HL-60/S4 treated with retinoic acid at 250 ng/mL for 4 days and 3 days (cell line): ENCODE results near the gene MAGOH.
"Not testable (repeated sequence)": the region's sequence is repeated elsewhere in the genome, so short reads cannot be mapped to it uniquely, and the experiment has no call there.

Experiments used
- in situ Hi-C: fragments of 300-500 bp; cut with MboI; formaldehyde crosslinking; loops from 2 replicates; pipeline ENCODE4 v1.7.0; 2022; ENCODE audit warnings: low sequenced_read_pairs

The MAGOH gene

GRCh38 chr1:53241828-53242227, 3.5 kb upstream of the MAGOH start:
- in situ Hi-C loops, result no loop called here

- in situ Hi-C loops, result no loop called here
Measured at GRCh38 chr1:53237638-53238037, 680 bp downstream of the MAGOH start.

- in situ Hi-C loops, result no loop called here
Measured at GRCh38 chr1:53220962-53221286, 17.4 kb downstream of the MAGOH start.

GRCh38 chr1:53220171-53220961, 18.0 kb downstream of the MAGOH start, which contains the start of gene CZIB:
CZIB (minus strand) TSS chr1:53220634; CDS start chr1:53220575, 59 bp downstream.
- in situ Hi-C loops, result no loop called here

GRCh38 chr1:53219711-53220110, 18.6 kb downstream of the MAGOH start:
- in situ Hi-C loops, result no loop called here

- in situ Hi-C loops, result no loop called here
Measured at GRCh38 chr1:53218201-53218600, 20.1 kb downstream of the MAGOH start.

- in situ Hi-C loops, result no loop called here
Measured at GRCh38 chr1:53214376-53214940, 23.9 kb downstream of the MAGOH start.

- in situ Hi-C loops, result no loop called here
Measured at GRCh38 chr1:53210954-53211353, 27.4 kb downstream of the MAGOH start.

GRCh38 chr1:53210352-53210751, 28.0 kb downstream of the MAGOH start:
- in situ Hi-C loops, result no loop called here

- in situ Hi-C loops, result no loop called here
Measured at GRCh38 chr1:53207726-53208125, 30.6 kb downstream of the MAGOH start.

GRCh38 chr1:53206735-53207379, 31.5 kb downstream of the MAGOH start:
- in situ Hi-C loops, result no loop called here

- in situ Hi-C loops, result not testable (repeated sequence)
Measured at GRCh38 chr1:53206083-53206685, 32.1 kb downstream of the MAGOH start.

- in situ Hi-C loops, result not testable (repeated sequence)
Measured at GRCh38 chr1:53205496-53205895, 32.8 kb downstream of the MAGOH start.

GRCh38 chr1:53203466-53203865, 34.9 kb downstream of the MAGOH start:
- in situ Hi-C loops, result no loop called here

GRCh38 chr1:53198241-53198651, 40.1 kb downstream of the MAGOH start:
- in situ Hi-C loops, result no loop called here

GRCh38 chr1:53197291-53198200, 40.8 kb downstream of the MAGOH start:
- in situ Hi-C loops, result no loop called here

- in situ Hi-C loops, result no loop called here
Measured at GRCh38 chr1:53196485-53197290, 41.6 kb downstream of the MAGOH start, which contains the start of gene CPT2. CPT2 (plus strand) TSS chr1:53196824; CDS start chr1:53196944, 120 bp downstream.

GRCh38 chr1:53196017-53196484, 42.3 kb downstream of the MAGOH start:
- in situ Hi-C loops, result no loop called here

GRCh38 chr1:53195246-53196016, 42.9 kb downstream of the MAGOH start:
- in situ Hi-C loops, result no loop called here
